Fibroblast of pulmonary artery (primary cell): ENCODE results near the gene RIMBP2.

Source experiments
- DNase-seq: peaks from one replicate; pipeline ENCODE4 v3.0.0-alpha.2; 2010; ENCODE audit warnings: low read depth
- H3K4me3 ChIP-seq: replicated peaks from 2 replicates; pipeline ENCODE4 v1.5.1; 2011; ENCODE audit warnings: low read depth, mild to moderate bottlenecking, control low read depth, low read length, moderate library complexity
- TF ChIP-seq, protein P1 (sequence below): IDR thresholded peaks from 2 replicates; pipeline ENCODE4 v1.5.1; 2011; ENCODE audit warnings: mild to moderate bottlenecking, control low read depth, low read length, inconsistent platforms; ENCODE audit errors: missing control alignments

Gene RIMBP2

DNA sequence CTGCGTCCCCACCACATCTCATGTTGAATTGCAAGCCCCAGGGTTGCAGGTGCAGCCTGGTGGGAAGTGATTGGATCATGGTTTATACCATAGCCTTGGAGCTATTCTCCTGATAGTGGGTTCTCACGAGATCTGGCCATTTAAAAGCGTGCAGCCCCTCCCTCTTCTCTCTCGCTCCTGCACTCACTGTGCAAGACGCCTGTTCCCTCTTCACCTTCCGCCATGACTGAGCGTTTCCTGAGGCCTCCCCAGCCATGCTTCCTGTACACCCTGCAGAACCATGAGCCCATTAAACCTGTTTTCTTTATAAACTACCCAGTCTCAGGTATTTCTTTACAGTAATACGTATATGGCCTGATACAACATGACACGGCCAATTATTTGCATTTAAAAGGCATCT lies 146.6 kb downstream of the RIMBP2 start:
- TF ChIP-seq, protein P1, sequence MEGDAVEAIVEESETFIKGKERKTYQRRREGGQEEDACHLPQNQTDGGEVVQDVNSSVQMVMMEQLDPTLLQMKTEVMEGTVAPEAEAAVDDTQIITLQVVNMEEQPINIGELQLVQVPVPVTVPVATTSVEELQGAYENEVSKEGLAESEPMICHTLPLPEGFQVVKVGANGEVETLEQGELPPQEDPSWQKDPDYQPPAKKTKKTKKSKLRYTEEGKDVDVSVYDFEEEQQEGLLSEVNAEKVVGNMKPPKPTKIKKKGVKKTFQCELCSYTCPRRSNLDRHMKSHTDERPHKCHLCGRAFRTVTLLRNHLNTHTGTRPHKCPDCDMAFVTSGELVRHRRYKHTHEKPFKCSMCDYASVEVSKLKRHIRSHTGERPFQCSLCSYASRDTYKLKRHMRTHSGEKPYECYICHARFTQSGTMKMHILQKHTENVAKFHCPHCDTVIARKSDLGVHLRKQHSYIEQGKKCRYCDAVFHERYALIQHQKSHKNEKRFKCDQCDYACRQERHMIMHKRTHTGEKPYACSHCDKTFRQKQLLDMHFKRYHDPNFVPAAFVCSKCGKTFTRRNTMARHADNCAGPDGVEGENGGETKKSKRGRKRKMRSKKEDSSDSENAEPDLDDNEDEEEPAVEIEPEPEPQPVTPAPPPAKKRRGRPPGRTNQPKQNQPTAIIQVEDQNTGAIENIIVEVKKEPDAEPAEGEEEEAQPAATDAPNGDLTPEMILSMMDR = no peak

DNA sequence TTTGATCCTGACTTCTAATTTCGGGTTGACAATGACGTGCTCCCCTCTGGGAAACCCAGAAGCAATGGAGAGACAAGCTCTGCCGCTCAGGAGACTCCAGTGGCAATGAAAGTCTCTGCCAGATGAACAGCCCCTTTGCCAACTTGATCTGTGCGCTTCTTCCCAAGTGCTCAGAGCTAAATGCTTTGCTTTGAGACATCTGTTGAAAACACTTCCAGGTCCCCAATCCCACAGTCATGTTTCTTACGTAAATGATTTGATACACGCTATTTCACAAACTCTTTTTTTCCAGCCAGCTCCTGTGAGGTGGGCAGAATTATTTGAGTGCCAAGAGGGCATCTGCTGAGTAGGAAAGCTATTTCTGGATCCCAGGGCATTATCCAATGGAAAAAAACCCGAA lies 147.6 kb downstream of the RIMBP2 start:
- H3K4me3 ChIP-seq = no peak overlapping the region
- DNase-seq = no peak
- TF ChIP-seq, protein P1 = no peak

More for the DNA sequence above, 146.6 kb downstream of the RIMBP2 start:
- no peak overlapping the region for H3K4me3 ChIP-seq
- no peak for DNase-seq

GRCh38 chr12:130568041-130568440 lies 148.1 kb downstream of the RIMBP2 start:
- H3K4me3 ChIP-seq = no peak overlapping the region

GRCh38 chr12:130566446-130567155 lies 149.5 kb downstream of the RIMBP2 start:
- DNase-seq = no peak
- no peak overlapping the region for H3K4me3 ChIP-seq
- TF ChIP-seq, protein P1 = no peak

More at GRCh38 chr12:130568041-130568440, 148.1 kb downstream of the RIMBP2 start:
- TF ChIP-seq, protein P1 = no peak
- DNase-seq = no peak

DNA sequence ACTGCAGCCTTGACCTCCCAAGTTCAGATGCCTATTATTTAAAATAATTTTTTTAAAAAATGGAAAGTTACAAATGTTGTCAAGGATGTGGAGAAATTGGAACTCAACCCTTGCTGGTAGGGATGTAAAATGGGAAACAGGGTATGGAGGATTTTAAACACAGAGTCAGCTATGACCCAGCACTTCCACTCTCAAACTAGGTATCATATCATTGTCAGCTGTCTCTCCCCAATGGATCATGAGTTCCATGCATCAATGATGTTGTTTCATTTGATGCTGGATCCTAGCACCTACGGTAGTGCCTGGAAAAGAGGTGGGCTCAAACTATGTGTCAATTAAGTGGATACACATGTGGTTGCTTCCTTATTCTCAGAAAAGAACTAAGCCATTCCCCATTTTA lies 150.9 kb downstream of the RIMBP2 start:
- H3K4me3 ChIP-seq = no peak overlapping the region
- DNase-seq = no peak
- TF ChIP-seq, protein P1 = no peak

- TF ChIP-seq, protein P1 = no peak
- DNase-seq = no peak
- no peak overlapping the region for H3K4me3 ChIP-seq
Observed at GRCh38 chr12:130563323-130563722, 152.8 kb downstream of the RIMBP2 start.

DNA sequence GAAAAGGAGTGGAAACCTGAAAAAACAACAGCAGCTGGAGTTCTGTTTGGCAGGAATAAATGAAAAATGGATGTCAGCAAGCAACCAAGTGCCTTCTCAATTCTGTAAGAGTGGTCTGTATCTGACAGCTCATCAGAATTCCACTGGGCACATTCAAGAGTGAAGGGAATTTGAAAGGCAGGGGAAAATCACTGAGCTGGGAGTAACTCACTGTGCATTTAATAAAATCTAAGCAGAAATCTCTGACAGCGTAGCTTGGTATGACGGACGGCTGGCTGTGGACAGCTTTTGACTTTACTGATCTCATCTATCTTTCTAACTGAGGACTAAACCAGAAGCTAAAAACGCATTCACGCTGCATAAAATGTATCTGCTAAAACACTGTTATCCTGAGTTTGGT lies 153.4 kb downstream of the RIMBP2 start:
- TF ChIP-seq, protein P1 = no peak
- DNase-seq = no peak
- no peak overlapping the region for H3K4me3 ChIP-seq
